Transverse colon (tissue), 4 donors: ENCODE results near the gene BPIFB2.

ENCODE experiments used
- CTCF ChIP-seq, 5 experiments: fragments of 200-600 bp in 3 of 5; fragments of 450-650 bp in 2 of 5; sonication (generic) in 3 of 5; IDR thresholded peaks; 1 replicate in 2 of 5; 2 replicates in 3 of 5; pipeline ENCODE4 v1.5.1; 2016 to 2017; ENCODE audit warnings: antibody characterized with exemption in 5 of 5, inconsistent platforms in 3 of 5, mild to moderate bottlenecking in 2 of 5, moderate library complexity in 1 of 5
- EP300 ChIP-seq: sonication (generic); formaldehyde crosslinking; IDR thresholded peaks from one replicate; pipeline ENCODE4 v1.6.1; 2017; ENCODE audit warnings: antibody characterized with exemption, low read depth
- POLR2A ChIP-seq: fragments of 450-650 bp; IDR thresholded peaks from one replicate; pipeline ENCODE4 v1.6.1; 2016; ENCODE audit warnings: antibody characterized with exemption, mild to moderate bottlenecking, moderate library complexity
- POLR2AphosphoS5 ChIP-seq, 3 donors: sonication (generic); formaldehyde crosslinking; IDR thresholded peaks; one replicate each; pipeline ENCODE4 v1.6.1; 2016; ENCODE audit warnings: antibody characterized with exemption in 3 of 3

- TF ChIP-seq POLR2A (no peak), CTCF (IDR thresholded peaks at IDR 0.05) (no peak), EP300 (no peak), POLR2AphosphoS5 (IDR thresholded peaks at IDR 0.05) (no peak)
These were observed 23.1 kb downstream of the BPIFB2 start for GRCh38 chr20:33030569-33030968.
